HepG2 (cell line): ENCODE measurements around the gene SERPINF2. TPM values are rescaled to one million over a fixed set of nuclear protein-coding genes. Genes with fewer than 3 reads are reported as not detected.

ENCODE experiments used
- AGO1 ChIP-seq: fragments of 200-400 bp; formaldehyde crosslinking; IDR thresholded peaks from 2 replicates; pipeline ENCODE4 v1.6.1; 2017; ENCODE audit warnings: mild to moderate bottlenecking, low read depth, low read length, moderate library complexity; ENCODE audit not compliant: poor library complexity, severe bottlenecking
- CCDC6 ChIP-seq: sonication (generic); formaldehyde crosslinking; IDR thresholded peaks from 2 replicates; pipeline ENCODE4 v1.8.1; 2022; ENCODE audit warnings: mild to moderate bottlenecking, missing genetic modification reagents, moderate library complexity
- DR1 ChIP-seq: sonication (generic); formaldehyde crosslinking; IDR thresholded peaks from 2 replicates; pipeline ENCODE4 v1.8.0; 2021; ENCODE audit warnings: mild to moderate bottlenecking, missing genetic modification reagents, inconsistent platforms
- ERF ChIP-seq: IDR thresholded peaks from 2 replicates; pipeline ENCODE4 v1.6.1; 2018; ENCODE audit warnings: missing biosample characterization, missing genetic modification reagents
- FOXK1 ChIP-seq: sonication (generic); formaldehyde crosslinking; IDR thresholded peaks from 2 replicates; pipeline ENCODE4 v1.4.0; 2020; ENCODE audit warnings: low read depth, missing genetic modification reagents, borderline replicate concordance
- HDAC2 ChIP-seq: sonication (generic); formaldehyde crosslinking; IDR thresholded peaks from 2 replicates; pipeline ENCODE4 v1.4.0; 2020; ENCODE audit warnings: missing genetic modification reagents
- IRF2 ChIP-seq: IDR thresholded peaks from 2 replicates; pipeline ENCODE4 v1.6.1; 2018; ENCODE audit warnings: missing genetic modification reagents, missing compliant biosample characterization
- MAFK ChIP-seq, 2 experiments: IDR thresholded peaks in 1 of 2; conservative IDR thresholded peaks in 1 of 2; 2 replicates each; pipeline ENCODE4 v1.6.1; 2011; ENCODE audit warnings: improper control_type of control experiment in 2 of 2, low read length in 2 of 2
- MED13 ChIP-seq: sonication (generic); formaldehyde crosslinking; IDR thresholded peaks from 2 replicates; pipeline ENCODE4 v1.5.0; 2020; ENCODE audit warnings: missing genetic modification reagents
- NFATC3 ChIP-seq: sonication (generic); formaldehyde crosslinking; IDR thresholded peaks from 2 replicates; pipeline ENCODE4 v1.5.1; 2020; ENCODE audit warnings: mild to moderate bottlenecking, missing genetic modification reagents
- POLR2AphosphoS2 ChIP-seq: IDR thresholded peaks from 2 replicates; pipeline ENCODE4 v1.6.1; 2011; ENCODE audit warnings: low read depth, low read length, improper control_type of control experiment
- U2AF1 ChIP-seq: fragments of 200-400 bp; formaldehyde crosslinking; optimal IDR thresholded peaks from 2 replicates; pipeline ENCODE3; 2017; ENCODE audit warnings: mild to moderate bottlenecking, low read depth, low read length
- XBP1 ChIP-seq: sonication (generic); formaldehyde crosslinking; IDR thresholded peaks from 2 replicates; pipeline ENCODE4 v1.5.0; 2020; ENCODE audit warnings: missing genetic modification reagents
- ZFAT ChIP-seq: sonication (generic); formaldehyde crosslinking; conservative IDR thresholded peaks from 2 replicates; pipeline ENCODE4 v1.8.1; 2023; ENCODE audit warnings: missing genetic modification reagents, inconsistent platforms
- ZNF484 ChIP-seq: sonication (generic); formaldehyde crosslinking; IDR thresholded peaks from 2 replicates; pipeline ENCODE4 v1.5.1; 2020; ENCODE audit warnings: mild to moderate bottlenecking, low read depth, missing genetic modification reagents, borderline replicate concordance
- ZNF605 ChIP-seq: sonication (generic); formaldehyde crosslinking; IDR thresholded peaks from 2 replicates; pipeline ENCODE4 v1.8.0; 2022; ENCODE audit warnings: mild to moderate bottlenecking, missing genetic modification reagents
- polyA plus RNA-seq, 8 experiments: library from polyadenylated mRNA; depleted of rRNA in 3 of 8; stranded (reverse) in 7 of 8; unstranded in 1 of 8; fragments of >200 nt; fragmentation: Illumina TruSeq in 4 of 8; extraction: Trizol in 4 of 8; gene quantifications; 2 replicates each; pipeline versions ENCODE4 v1.2.1 to v1.2.3, GENCODE V29; 2011 to 2016; ENCODE audit warnings: low read depth in 4 of 8, missing spikeins in 1 of 8, mixed read lengths in 1 of 8; ENCODE audit not compliant: insufficient read depth in 1 of 8
- total RNA-seq, 5 experiments: library from RNA; depleted of rRNA; stranded (reverse); fragments of >200 nt; fragmentation: Illumina TruSeq; extraction: Trizol; gene quantifications; 2 replicates each; pipeline ENCODE4 v1.2.3, GENCODE V29; 2016; ENCODE audit warnings: low read depth in 1 of 5
- TF ChIP-seq, protein P1 (sequence below), 2 experiments: sonication (generic) in 1 of 2; formaldehyde crosslinking in 1 of 2; IDR thresholded peaks; 2 replicates each; pipeline versions ENCODE4 v1.6.1 to v1.9.0; 2014 to 2022; ENCODE audit warnings: antibody characterized with exemption in 1 of 2, borderline replicate concordance in 1 of 2, inconsistent platforms in 1 of 2, low read depth in 1 of 2, missing genetic modification reagents in 1 of 2
- TF ChIP-seq, protein P2 (sequence below): sonication (generic); formaldehyde crosslinking; IDR thresholded peaks from 2 replicates; pipeline ENCODE4 v1.5.1; 2020; ENCODE audit warnings: missing genetic modification reagents, mild to moderate bottlenecking, borderline replicate concordance
- TF ChIP-seq, protein P3 (sequence below): sonication (generic); formaldehyde crosslinking; IDR thresholded peaks from 2 replicates; pipeline ENCODE4 v1.8.0; 2022; ENCODE audit warnings: mild to moderate bottlenecking, missing genetic modification reagents, moderate library complexity

SERPINF2 gene
- total and polyA plus RNA-seq, 2 of the 13 experiments (the other 11 are each of a cell fraction or from before 2014, with no cell fraction given) = 309 to 548 TPM

GRCh38 chr17:1716076-1716911, 26.4 kb upstream of the SERPINF2 start (continued):
- TF ChIP-seq, protein P1, sequence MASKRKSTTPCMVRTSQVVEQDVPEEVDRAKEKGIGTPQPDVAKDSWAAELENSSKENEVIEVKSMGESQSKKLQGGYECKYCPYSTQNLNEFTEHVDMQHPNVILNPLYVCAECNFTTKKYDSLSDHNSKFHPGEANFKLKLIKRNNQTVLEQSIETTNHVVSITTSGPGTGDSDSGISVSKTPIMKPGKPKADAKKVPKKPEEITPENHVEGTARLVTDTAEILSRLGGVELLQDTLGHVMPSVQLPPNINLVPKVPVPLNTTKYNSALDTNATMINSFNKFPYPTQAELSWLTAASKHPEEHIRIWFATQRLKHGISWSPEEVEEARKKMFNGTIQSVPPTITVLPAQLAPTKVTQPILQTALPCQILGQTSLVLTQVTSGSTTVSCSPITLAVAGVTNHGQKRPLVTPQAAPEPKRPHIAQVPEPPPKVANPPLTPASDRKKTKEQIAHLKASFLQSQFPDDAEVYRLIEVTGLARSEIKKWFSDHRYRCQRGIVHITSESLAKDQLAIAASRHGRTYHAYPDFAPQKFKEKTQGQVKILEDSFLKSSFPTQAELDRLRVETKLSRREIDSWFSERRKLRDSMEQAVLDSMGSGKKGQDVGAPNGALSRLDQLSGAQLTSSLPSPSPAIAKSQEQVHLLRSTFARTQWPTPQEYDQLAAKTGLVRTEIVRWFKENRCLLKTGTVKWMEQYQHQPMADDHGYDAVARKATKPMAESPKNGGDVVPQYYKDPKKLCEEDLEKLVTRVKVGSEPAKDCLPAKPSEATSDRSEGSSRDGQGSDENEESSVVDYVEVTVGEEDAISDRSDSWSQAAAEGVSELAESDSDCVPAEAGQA (IDR thresholded peaks at IDR 0.05; ENCODE audit: low read depth) = peak; percentile 90
- TF ChIP-seq, protein P1 (CRISPR knock-in tag; IDR thresholded peaks at IDR 0.05; ENCODE audit: borderline replicate concordance) = no peak
- TF ChIP-seq HDAC2 (CRISPR knock-in tag) (peak; percentile 50; the same call in 1 of the 2 replicates), ERF (CRISPR knock-in tag) (peak; percentile 41), CCDC6 (CRISPR knock-in tag) (peak; percentile 91), FOXK1 (CRISPR knock-in tag) (peak; percentile 74; the same call in 1 of the 2 replicates), XBP1 (no peak; the same call in 1 of the 2 replicates), DR1 (CRISPR knock-in tag) (peak; percentile 49; the same call in 1 of the 2 replicates), ZFAT (CRISPR knock-in tag) (no peak), AGO1 (peak; percentile 56), ZNF605 (CRISPR knock-in tag) (no peak; the same call in 1 of the 2 replicates), POLR2AphosphoS2 (peak; percentile 88; the same call in 1 of the 2 replicates), MED13 (CRISPR knock-in tag) (peak; percentile 71; the same call in 1 of the 2 replicates), ZNF484 (CRISPR knock-in tag) (no peak), MAFK (conservative IDR thresholded peaks at IDR 0.05 in 1 of 2, IDR thresholded peaks at IDR 0.05 in 1 of 2; ENCODE audit: low read length in 2 of 2) (peak; percentile 62 to 83), U2AF1 (peak; percentile 3), IRF2 (CRISPR knock-in tag) (peak; percentile 71; the same call in 1 of the 2 replicates), NFATC3 (CRISPR knock-in tag) (no peak)
- TF ChIP-seq, protein P2, sequence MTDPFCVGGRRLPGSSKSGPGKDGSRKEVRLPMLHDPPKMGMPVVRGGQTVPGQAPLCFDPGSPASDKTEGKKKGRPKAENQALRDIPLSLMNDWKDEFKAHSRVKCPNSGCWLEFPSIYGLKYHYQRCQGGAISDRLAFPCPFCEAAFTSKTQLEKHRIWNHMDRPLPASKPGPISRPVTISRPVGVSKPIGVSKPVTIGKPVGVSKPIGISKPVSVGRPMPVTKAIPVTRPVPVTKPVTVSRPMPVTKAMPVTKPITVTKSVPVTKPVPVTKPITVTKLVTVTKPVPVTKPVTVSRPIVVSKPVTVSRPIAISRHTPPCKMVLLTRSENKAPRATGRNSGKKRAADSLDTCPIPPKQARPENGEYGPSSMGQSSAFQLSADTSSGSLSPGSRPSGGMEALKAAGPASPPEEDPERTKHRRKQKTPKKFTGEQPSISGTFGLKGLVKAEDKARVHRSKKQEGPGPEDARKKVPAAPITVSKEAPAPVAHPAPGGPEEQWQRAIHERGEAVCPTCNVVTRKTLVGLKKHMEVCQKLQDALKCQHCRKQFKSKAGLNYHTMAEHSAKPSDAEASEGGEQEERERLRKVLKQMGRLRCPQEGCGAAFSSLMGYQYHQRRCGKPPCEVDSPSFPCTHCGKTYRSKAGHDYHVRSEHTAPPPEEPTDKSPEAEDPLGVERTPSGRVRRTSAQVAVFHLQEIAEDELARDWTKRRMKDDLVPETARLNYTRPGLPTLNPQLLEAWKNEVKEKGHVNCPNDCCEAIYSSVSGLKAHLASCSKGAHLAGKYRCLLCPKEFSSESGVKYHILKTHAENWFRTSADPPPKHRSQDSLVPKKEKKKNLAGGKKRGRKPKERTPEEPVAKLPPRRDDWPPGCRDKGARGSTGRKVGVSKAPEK = no peak
- TF ChIP-seq, protein P3, sequence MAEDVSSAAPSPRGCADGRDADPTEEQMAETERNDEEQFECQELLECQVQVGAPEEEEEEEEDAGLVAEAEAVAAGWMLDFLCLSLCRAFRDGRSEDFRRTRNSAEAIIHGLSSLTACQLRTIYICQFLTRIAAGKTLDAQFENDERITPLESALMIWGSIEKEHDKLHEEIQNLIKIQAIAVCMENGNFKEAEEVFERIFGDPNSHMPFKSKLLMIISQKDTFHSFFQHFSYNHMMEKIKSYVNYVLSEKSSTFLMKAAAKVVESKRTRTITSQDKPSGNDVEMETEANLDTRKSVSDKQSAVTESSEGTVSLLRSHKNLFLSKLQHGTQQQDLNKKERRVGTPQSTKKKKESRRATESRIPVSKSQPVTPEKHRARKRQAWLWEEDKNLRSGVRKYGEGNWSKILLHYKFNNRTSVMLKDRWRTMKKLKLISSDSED = no peak
